ENCODE data around the gene BORCS5. TPM values are rescaled to one million over a fixed set of nuclear protein-coding genes. Genes with fewer than 3 reads are reported as not detected.

The BORCS5 gene
- total RNA-seq, 2 donors from 2014 or later: 5.6 to 18.4 TPM

DNA sequence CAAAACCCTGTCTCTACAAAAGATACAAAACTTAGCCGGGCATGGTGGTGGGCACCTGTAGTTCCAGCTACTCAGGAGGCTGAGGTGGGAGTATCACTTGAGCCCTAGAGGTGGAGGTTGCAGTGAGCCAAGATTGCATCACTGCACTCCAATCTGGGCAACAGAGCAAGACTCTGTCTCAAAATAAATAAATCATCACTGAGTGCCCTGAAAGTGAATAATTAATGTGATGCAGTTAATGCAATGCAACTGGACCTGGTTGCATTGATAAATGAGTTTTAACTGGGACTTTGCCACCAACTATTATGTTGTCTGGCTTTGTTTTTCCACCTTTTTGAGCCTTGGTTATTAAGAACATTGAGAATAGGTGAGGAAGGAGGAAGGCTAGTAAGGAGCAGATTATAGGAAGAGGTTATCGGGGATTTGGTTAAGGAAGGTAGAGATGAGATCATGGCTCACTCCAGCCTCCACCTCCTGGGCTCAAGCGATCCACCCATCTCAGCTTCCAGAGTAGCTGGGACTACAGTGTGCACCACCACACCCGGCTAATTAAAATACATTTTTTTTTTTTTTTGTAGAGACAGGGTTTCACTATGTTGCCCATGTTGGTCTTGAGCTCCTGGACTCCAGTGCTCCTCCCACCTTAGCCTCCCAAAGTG is 8.0 kb downstream of the BORCS5 start:
- ATAC-seq: no peak
- DNase-seq: no peak
- H3K9me3 ChIP-seq: no peaks in the 10 kb centered on the region

DNA sequence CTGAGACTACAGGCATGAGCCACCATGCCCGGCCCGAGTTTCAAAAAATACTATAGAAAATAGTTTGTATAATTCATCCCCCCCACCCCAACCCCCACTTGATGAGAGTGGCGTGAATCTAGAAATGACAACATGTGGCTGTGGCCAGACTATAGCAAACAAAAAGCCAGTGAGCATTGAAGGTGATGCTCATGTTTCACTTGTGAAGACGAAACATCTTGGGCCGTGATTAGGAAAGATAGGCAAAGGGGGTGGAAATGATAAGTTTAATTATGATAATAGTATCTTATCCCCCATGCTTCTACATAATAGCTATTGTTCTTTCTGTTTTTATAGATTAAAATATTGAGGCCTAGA is 8.5 kb downstream of the BORCS5 start:
- no peaks in the 10 kb centered on the region for H3K9me3 ChIP-seq
- TF ChIP-seq POLR2A (IDR thresholded peaks at IDR 0.05): no peak
- TF ChIP-seq, protein P1, sequence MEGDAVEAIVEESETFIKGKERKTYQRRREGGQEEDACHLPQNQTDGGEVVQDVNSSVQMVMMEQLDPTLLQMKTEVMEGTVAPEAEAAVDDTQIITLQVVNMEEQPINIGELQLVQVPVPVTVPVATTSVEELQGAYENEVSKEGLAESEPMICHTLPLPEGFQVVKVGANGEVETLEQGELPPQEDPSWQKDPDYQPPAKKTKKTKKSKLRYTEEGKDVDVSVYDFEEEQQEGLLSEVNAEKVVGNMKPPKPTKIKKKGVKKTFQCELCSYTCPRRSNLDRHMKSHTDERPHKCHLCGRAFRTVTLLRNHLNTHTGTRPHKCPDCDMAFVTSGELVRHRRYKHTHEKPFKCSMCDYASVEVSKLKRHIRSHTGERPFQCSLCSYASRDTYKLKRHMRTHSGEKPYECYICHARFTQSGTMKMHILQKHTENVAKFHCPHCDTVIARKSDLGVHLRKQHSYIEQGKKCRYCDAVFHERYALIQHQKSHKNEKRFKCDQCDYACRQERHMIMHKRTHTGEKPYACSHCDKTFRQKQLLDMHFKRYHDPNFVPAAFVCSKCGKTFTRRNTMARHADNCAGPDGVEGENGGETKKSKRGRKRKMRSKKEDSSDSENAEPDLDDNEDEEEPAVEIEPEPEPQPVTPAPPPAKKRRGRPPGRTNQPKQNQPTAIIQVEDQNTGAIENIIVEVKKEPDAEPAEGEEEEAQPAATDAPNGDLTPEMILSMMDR (IDR thresholded peaks at IDR 0.05): no peak
- no peak for ATAC-seq
- no peak overlapping the region for H3K4me3 ChIP-seq
- peaks cover 14% of the 10 kb centered on the region for H3K4me1 ChIP-seq
- no peak for DNase-seq
- intact Hi-C loops (cut with DNase I): no loop called here
- no peaks in the 10 kb centered on the region for H3K36me3 ChIP-seq (replicated peaks in 1 of 2; ENCODE audit: insufficient read depth in 1 of 2, low read depth in 2 of 2)
- peak overlapping the region in 1 of 4 donors; percentile 57 for H3K27ac ChIP-seq
- no peaks in the 10 kb centered on the region for H3K27me3 ChIP-seq
- 65 to 82% methylated on average over 5 of the region's 5 CpGs for WGBS, 2 donors

More for the DNA sequence above, 8.0 kb downstream of the BORCS5 start:
- Histone ChIP-seq H3K4me1 (peaks cover 14% of the 10 kb centered on the region), H3K27me3 (no peaks in the 10 kb centered on the region), H3K36me3 (replicated peaks in 1 of 2; ENCODE audit: insufficient read depth in 1 of 2, low read depth in 2 of 2) (no peaks in the 10 kb centered on the region), H3K4me3 (no peak overlapping the region), H3K27ac (no peak overlapping the region)
- 94 to 95% methylated on average over 4 of the region's 4 CpGs for WGBS, 2 donors
- no peak for TF ChIP-seq POLR2A (IDR thresholded peaks at IDR 0.05)
- TF ChIP-seq, protein P1 (IDR thresholded peaks at IDR 0.05): no peak
- intact Hi-C loops (cut with DNase I): no loop called here

DNA sequence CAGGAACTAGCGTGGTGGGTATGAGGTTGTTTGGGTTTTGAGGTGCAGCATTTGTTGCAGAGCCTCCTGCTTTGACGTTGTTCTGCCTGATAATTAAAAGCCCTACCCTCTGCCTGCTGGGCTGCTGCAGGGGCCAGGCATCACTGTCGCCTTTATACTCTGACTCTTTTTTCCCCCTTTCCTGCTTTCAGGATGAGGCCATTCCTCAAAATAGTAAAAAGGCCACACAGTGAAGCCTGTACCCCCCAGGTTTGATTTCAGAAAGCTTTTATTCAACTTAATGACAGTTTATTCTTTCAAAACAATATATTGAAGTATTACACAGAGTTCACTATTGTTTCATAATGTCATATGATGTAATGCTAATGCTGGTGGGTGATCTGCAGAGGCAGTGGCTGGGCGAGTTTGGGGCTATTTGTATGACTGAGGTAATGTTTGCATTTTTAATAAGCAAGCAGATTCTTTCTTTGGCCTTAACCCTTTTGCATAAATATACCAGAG is 9.1 kb downstream of the BORCS5 start:
- 41 to 47% methylated on average over 4 of the region's 4 CpGs for WGBS, 2 donors
- no peak for TF ChIP-seq POLR2A (IDR thresholded peaks at IDR 0.05)
- TF ChIP-seq, protein P1 (IDR thresholded peaks at IDR 0.05): no peak
- Histone ChIP-seq H3K27ac (peak overlapping the region in 2 of 4 donors; percentile 27 to 57), H3K36me3 (replicated peaks in 1 of 2; ENCODE audit: insufficient read depth in 1 of 2, low read depth in 2 of 2) (no peaks in the 10 kb centered on the region), H3K4me3 (no peak overlapping the region), H3K27me3 (no peaks in the 10 kb centered on the region), H3K4me1 (peaks cover 14% of the 10 kb centered on the region), H3K9me3 (no peaks in the 10 kb centered on the region)
- ATAC-seq (peak; percentile 60), DNase-seq (peak in 1 of 4 donors; percentile 35)
- intact Hi-C loops (cut with DNase I): no loop called here

DNA sequence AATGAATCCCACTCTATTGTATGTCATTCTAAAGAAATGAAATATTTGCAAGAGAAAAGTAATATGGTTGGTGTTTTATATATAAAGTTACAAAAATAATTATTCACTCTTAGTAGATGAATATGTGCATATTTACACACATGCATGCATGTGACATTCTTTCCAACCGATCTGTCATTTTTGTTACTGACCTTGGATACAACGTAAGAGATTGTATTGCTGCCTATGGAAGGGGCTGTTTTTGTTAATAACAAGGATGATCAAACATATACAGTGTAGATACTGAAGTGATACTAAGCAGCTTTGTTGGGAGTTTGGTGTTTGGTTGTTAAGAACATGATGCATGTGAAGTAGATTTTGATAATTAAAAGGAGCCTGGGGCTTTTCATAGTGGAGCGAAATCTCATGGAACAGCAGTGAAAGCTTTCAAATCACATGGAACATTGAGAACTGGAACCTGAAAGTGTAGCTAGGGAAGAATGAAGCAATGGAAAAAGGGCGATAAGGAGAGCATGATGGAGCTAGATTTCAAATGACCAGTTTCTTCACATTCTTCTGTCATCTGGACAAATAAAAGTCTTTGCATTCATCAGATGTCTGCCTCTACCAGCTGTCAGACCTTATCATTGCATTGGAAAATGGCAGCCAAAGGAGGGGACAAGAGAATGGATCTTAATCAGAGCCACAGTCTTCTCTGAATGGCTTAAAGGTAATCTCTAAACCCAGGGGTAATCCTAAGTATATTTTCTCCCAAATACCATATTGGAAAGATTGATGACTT is 10.0 kb downstream of the BORCS5 start:
- 59 to 64% methylated on average over 4 of the region's 4 CpGs for WGBS, 2 donors
- TF ChIP-seq POLR2A (IDR thresholded peaks at IDR 0.05): no peak
- TF ChIP-seq, protein P1 (IDR thresholded peaks at IDR 0.05): no peak

More for the DNA sequence above, 10.0 kb downstream of the BORCS5 start:
- H3K27ac ChIP-seq: no peak overlapping the region
- H3K9me3 ChIP-seq: no peaks in the 10 kb centered on the region
- no peak for ATAC-seq
- H3K27me3 ChIP-seq: no peaks in the 10 kb centered on the region
- no peak overlapping the region for H3K4me3 ChIP-seq
- no peak for DNase-seq
- peaks cover 14% of the 10 kb centered on the region for H3K4me1 ChIP-seq
- intact Hi-C loops (cut with DNase I): no loop called here
- H3K36me3 ChIP-seq (replicated peaks in 1 of 2; ENCODE audit: insufficient read depth in 1 of 2, low read depth in 2 of 2): no peaks in the 10 kb centered on the region

Measured in body of pancreas (tissue), 4 donors.